DND-41 (cell line): ENCODE measurements around the gene CTNNA1.

ENCODE experiments used
- EZH2 ChIP-seq: IDR thresholded peaks from 3 replicates; pipeline ENCODE4 v1.6.1; 2012; ENCODE audit warnings: borderline replicate concordance, low read depth, mild to moderate bottlenecking, moderate library complexity, low read length, inconsistent platforms; ENCODE audit not compliant: severe bottlenecking
- TF ChIP-seq, protein P1 (sequence below): IDR thresholded peaks from 2 replicates; pipeline ENCODE4 v1.5.1; 2012; ENCODE audit warnings: borderline replicate concordance, low read length, moderate library complexity, mild to moderate bottlenecking; ENCODE audit not compliant: poor library complexity, severe bottlenecking; ENCODE audit errors: extremely low read depth

DNA sequence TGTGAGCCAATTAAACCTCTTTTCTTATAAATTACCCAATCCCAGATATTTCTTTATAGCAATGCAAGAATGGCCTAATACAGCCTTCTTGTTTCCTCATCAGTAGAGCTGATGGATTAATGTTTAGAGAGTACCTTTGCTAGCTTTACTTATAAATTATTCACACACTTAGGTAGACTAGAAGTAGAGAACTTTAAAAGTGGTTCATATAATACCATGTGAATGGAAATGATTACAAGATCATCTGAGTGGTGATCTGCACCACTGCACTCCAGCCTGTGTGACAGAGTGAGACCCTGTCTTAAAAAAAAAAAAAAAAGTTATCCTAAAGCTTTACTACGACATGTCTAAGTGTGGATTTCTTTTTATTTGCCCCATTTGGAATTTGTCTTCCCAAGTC, 145.1 kb downstream of the CTNNA1 start:
- TF ChIP-seq, protein P1, sequence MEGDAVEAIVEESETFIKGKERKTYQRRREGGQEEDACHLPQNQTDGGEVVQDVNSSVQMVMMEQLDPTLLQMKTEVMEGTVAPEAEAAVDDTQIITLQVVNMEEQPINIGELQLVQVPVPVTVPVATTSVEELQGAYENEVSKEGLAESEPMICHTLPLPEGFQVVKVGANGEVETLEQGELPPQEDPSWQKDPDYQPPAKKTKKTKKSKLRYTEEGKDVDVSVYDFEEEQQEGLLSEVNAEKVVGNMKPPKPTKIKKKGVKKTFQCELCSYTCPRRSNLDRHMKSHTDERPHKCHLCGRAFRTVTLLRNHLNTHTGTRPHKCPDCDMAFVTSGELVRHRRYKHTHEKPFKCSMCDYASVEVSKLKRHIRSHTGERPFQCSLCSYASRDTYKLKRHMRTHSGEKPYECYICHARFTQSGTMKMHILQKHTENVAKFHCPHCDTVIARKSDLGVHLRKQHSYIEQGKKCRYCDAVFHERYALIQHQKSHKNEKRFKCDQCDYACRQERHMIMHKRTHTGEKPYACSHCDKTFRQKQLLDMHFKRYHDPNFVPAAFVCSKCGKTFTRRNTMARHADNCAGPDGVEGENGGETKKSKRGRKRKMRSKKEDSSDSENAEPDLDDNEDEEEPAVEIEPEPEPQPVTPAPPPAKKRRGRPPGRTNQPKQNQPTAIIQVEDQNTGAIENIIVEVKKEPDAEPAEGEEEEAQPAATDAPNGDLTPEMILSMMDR, result no peak
- TF ChIP-seq EZH2, result no peak
